C4-2B (cell line): ENCODE data around the gene MKRN3.

Experiments
- H3K27ac ChIP-seq: fragments of 450-650 bp; 2 replicates; pipeline ENCODE4 v1.5.1; 2017
- CTCF ChIP-seq: fragments of 450-650 bp; conservative IDR thresholded peaks from 2 replicates; pipeline ENCODE4 v1.5.1; 2017; ENCODE audit warnings: mild to moderate bottlenecking
- ZFX ChIP-seq: fragments of 450-650 bp; IDR thresholded peaks from 2 replicates; pipeline ENCODE4 v1.6.1; 2017

The MKRN3 gene

DNA sequence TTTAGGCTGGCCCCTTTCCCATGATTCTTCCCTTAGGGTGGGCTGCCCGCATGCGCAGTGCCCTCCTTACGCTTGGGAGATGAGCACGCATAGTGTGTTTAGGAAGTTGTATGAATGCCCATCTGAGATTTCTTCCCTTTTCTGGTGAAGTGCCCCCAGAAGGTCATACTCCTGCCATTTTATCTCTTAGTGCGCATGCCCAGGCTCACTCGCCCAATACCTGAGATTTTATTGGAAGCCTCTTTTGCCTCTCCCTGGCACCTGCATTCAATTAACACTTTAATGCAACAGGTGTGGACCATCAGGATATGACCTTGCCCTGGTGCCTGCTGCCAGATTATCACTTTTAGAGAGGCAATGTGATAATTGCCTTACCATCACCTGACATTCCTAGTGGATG lies 36.6 kb downstream of the MKRN3 start:
- H3K27ac ChIP-seq = no peak overlapping the region
- no peak for TF ChIP-seq ZFX
- no peak for TF ChIP-seq CTCF

DNA sequence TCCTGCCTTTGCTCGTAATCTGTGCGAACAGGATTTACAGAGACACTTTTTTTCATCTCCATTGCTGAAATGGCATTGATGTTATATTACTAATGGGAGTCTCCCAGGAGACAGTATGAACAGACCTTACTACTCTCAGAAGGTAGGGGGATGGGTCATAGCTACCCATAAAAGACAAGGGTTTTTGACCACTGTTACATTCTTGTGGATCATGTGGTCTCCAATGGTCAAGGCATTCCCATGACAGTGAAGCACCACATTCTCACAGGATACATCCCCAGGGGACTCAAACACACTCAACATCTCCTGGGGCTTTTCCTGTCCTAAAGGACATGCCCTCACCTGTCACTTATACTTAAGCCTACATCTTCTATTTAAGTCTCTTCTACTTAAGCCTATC lies 40.8 kb downstream of the MKRN3 start:
- no peak overlapping the region for H3K27ac ChIP-seq
- TF ChIP-seq CTCF = no peak
- TF ChIP-seq ZFX = no peak

GRCh38 chr15:23616536-23616935 lies 51.1 kb downstream of the MKRN3 start:
- no peak overlapping the region for H3K27ac ChIP-seq
- TF ChIP-seq ZFX (no peak), CTCF (no peak)
